ENCODE measurements around the gene LARP4B.
"Not testable (repeated sequence)": the region's sequence is repeated elsewhere in the genome, so short reads cannot be mapped to it uniquely, and the experiment has no call there.

The LARP4B gene

GRCh38 chr10:774223-774622 is 157.3 kb downstream of the LARP4B start:
- TF ChIP-seq ZNF274 (IDR thresholded peaks at IDR 0.05; ENCODE audit: low read depth, low read length) = no peak
- H3K4me3 ChIP-seq (ENCODE audit: low read length) = no peak overlapping the region

GRCh38 chr10:773562-774161 is 157.8 kb downstream of the LARP4B start:
- no peak overlapping the region for H3K4me3 ChIP-seq (ENCODE audit: low read length)
- no peak for TF ChIP-seq ZNF274 (IDR thresholded peaks at IDR 0.05; ENCODE audit: low read depth, low read length)

GRCh38 chr10:772227-772637 is 159.3 kb downstream of the LARP4B start:
- TF ChIP-seq ZNF274 (IDR thresholded peaks at IDR 0.05; ENCODE audit: low read depth, low read length) = no peak
- H3K4me3 ChIP-seq (ENCODE audit: low read length) = no peak overlapping the region

- no peak for TF ChIP-seq ZNF274 (IDR thresholded peaks at IDR 0.05; ENCODE audit: low read depth, low read length)
- no peak overlapping the region for H3K4me3 ChIP-seq (ENCODE audit: low read length)
Measured at GRCh38 chr10:771647-772046, 159.9 kb downstream of the LARP4B start.

- no peak overlapping the region for H3K4me3 ChIP-seq (ENCODE audit: low read length)
- TF ChIP-seq ZNF274 (IDR thresholded peaks at IDR 0.05; ENCODE audit: low read depth, low read length) = no peak
Measured at GRCh38 chr10:770975-771374, 160.5 kb downstream of the LARP4B start.

GRCh38 chr10:770048-770712 is 161.3 kb downstream of the LARP4B start:
- H3K4me3 ChIP-seq (ENCODE audit: low read length) = not testable (repeated sequence)

- no peak overlapping the region for H3K4me3 ChIP-seq (ENCODE audit: low read length)
- no peak for TF ChIP-seq ZNF274 (IDR thresholded peaks at IDR 0.05; ENCODE audit: low read depth, low read length)
Measured at GRCh38 chr10:767794-768193, 163.7 kb downstream of the LARP4B start.

- TF ChIP-seq ZNF274 (IDR thresholded peaks at IDR 0.05; ENCODE audit: low read depth, low read length) = no peak
- no peak overlapping the region for H3K4me3 ChIP-seq (ENCODE audit: low read length)
Measured at GRCh38 chr10:767211-767610, 164.3 kb downstream of the LARP4B start.

GRCh38 chr10:761376-761775 is 170.1 kb downstream of the LARP4B start:
- TF ChIP-seq ZNF274 (IDR thresholded peaks at IDR 0.05; ENCODE audit: low read depth, low read length) = no peak

GRCh38 chr10:760622-761021 is 170.9 kb downstream of the LARP4B start:
- TF ChIP-seq ZNF274 (IDR thresholded peaks at IDR 0.05; ENCODE audit: low read depth, low read length) = no peak
- H3K4me3 ChIP-seq (ENCODE audit: low read length) = no peak overlapping the region

More at GRCh38 chr10:761376-761775, 170.1 kb downstream of the LARP4B start:
- no peak overlapping the region for H3K4me3 ChIP-seq (ENCODE audit: low read length)

GRCh38 chr10:759898-760477 is 171.5 kb downstream of the LARP4B start:
- TF ChIP-seq ZNF274 (IDR thresholded peaks at IDR 0.05; ENCODE audit: low read depth, low read length) = no peak
- H3K4me3 ChIP-seq (ENCODE audit: low read length) = no peak overlapping the region

Data from GM08714 (cell line).